ENCODE results near the gene CIZ1. TPM values are rescaled to one million over a fixed set of nuclear protein-coding genes. Genes with fewer than 3 reads are reported as not detected.
A peak's percentile ranks its signal among the peaks of the same experiment; 100 is the strongest.

CIZ1 gene
- polyA plus RNA-seq, 4 donors, result 44.5 to 88.1 (median 47.8) TPM

GRCh38 chr9:128149951-128150593 is 41.3 kb downstream of the CIZ1 start:
- FAIRE-seq (no peak), DNase-seq (no peak)
- H3K36me3 ChIP-seq (ENCODE audit: control insufficient read depth in 3 of 3, insufficient read depth in 2 of 3, low read depth in 1 of 3, low read length in 3 of 3), result no peaks in the 10 kb centered on the region
- H3K4me3 ChIP-seq (ENCODE audit: low read depth in 1 of 3, low read length in 3 of 3), result no peak overlapping the region
- peak overlapping the region in 2 of 3 donors; percentile 82 to 97 for H3K27ac ChIP-seq (ENCODE audit: low read depth in 1 of 3, low read length in 2 of 3)
- peaks cover 0 to 42% (median 4%) of the 10 kb centered on the region in 3 donors for H3K4me1 ChIP-seq (ENCODE audit: control insufficient read depth in 3 of 3, insufficient read depth in 2 of 3, low read depth in 1 of 3, low read length in 2 of 3)
- no peaks in the 10 kb centered on the region for H3K27me3 ChIP-seq (ENCODE audit: control insufficient read depth in 3 of 3, insufficient read depth in 3 of 3, low read length in 3 of 3)
- 68 to 71% (median 69%) methylated on average over 11 of the region's 11 CpGs for WGBS, 3 donors
- H3K9me3 ChIP-seq (ENCODE audit: control insufficient read depth in 2 of 2, insufficient read depth in 1 of 2, low read depth in 1 of 2, low read length in 1 of 2), result no peaks in the 10 kb centered on the region

GRCh38 chr9:128149001-128149701 is 42.2 kb downstream of the CIZ1 start, which contains the start of gene LCN2:
Gene LCN2, plus strand, starts transcription at chr9:128149453. Its CDS starts 73 bp downstream, at chr9:128149526.
- no peak for FAIRE-seq
- H3K9me3 ChIP-seq (ENCODE audit: control insufficient read depth in 2 of 2, insufficient read depth in 1 of 2, low read depth in 1 of 2, low read length in 1 of 2), result no peaks in the 10 kb centered on the region
- 19 to 55% (median 30%) methylated on average over 9 of the region's 9 CpGs for WGBS, 3 donors
- H3K4me1 ChIP-seq (ENCODE audit: control insufficient read depth in 3 of 3, insufficient read depth in 2 of 3, low read depth in 1 of 3, low read length in 2 of 3), result peaks cover 0 to 43% (median 4%) of the 10 kb centered on the region in 3 donors
- peak within 1 kb of the TSS; percentile 18 to 97 (median 82) for H3K27ac ChIP-seq (ENCODE audit: low read depth in 1 of 3, low read length in 2 of 3)
- no peak within 1 kb of the TSS for H3K4me3 ChIP-seq (ENCODE audit: low read depth in 1 of 3, low read length in 3 of 3)
- no peaks in the 10 kb centered on the region for H3K27me3 ChIP-seq (ENCODE audit: control insufficient read depth in 3 of 3, insufficient read depth in 3 of 3, low read length in 3 of 3)
- no peaks in the 10 kb centered on the region for H3K36me3 ChIP-seq (ENCODE audit: control insufficient read depth in 3 of 3, insufficient read depth in 2 of 3, low read depth in 1 of 3, low read length in 3 of 3)
- peak; percentile 77 to 80 for DNase-seq

DNA sequence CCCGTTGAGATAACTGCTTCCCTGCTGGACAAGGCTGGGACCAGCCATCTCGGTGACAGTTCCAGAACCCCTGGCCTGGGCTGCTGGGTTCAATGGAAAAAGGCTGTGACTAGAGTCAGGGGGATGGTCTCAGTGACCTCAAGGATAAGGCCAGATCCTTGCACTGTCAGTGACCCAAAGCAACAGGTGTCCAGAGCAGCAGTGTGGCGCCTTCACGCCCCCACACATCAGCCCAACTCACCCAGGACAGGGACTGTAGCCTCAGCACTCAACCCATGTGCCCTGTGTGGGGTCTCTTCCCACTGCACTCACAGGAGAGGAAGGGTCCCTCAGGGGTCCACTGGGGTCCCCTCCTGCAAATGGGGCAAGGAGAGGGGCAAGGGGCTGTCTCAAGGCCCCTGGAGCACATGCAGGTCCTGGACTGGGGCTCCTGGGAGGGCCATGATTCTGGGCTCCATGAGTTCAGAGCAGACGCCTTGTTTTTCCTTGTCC is 42.8 kb downstream of the CIZ1 start:
- no peaks in the 10 kb centered on the region for H3K36me3 ChIP-seq (ENCODE audit: control insufficient read depth in 3 of 3, insufficient read depth in 2 of 3, low read depth in 1 of 3, low read length in 3 of 3)
- H3K27me3 ChIP-seq (ENCODE audit: control insufficient read depth in 3 of 3, insufficient read depth in 3 of 3, low read length in 3 of 3), result no peaks in the 10 kb centered on the region
- WGBS, 3 donors, result 75 to 78% (median 75%) methylated on average over 5 of the region's 5 CpGs
- no peak overlapping the region for H3K4me3 ChIP-seq (ENCODE audit: low read depth in 1 of 3, low read length in 3 of 3)
- H3K27ac ChIP-seq (ENCODE audit: low read depth in 1 of 3, low read length in 2 of 3), result peak overlapping the region; percentile 18 to 97 (median 82)
- H3K4me1 ChIP-seq (ENCODE audit: control insufficient read depth in 3 of 3, insufficient read depth in 2 of 3, low read depth in 1 of 3, low read length in 2 of 3), result peaks cover 0 to 44% (median 4%) of the 10 kb centered on the region in 3 donors
- H3K9me3 ChIP-seq (ENCODE audit: control insufficient read depth in 2 of 2, insufficient read depth in 1 of 2, low read depth in 1 of 2, low read length in 1 of 2), result no peaks in the 10 kb centered on the region
- no peak for DNase-seq
- FAIRE-seq, result no peak

DNA sequence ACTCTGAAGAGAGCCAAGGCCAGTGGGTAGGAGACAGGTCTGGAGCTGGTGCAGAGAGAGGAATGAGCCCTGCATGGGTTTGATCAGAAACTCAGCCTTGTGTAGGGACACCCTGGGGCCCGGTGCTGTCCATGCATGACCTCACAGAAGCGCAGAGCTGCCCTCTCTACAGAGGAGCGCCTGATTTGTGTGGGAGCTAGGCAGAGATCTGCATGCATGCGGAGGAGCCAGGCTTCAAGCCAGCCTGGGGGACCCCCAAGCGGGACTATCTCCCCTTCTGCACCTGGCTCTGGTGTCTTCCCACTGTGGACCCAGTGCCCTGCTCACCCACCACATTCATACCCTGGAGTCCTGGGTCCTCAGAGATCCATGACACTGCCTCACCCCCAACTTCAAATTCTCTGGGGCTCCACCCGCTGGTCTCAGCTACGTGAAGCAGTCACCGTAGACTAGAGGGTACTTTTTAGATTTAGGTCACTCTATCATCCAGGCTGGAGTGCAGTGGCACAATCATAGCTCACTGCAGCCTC is 44.7 kb downstream of the CIZ1 start:
- H3K27ac ChIP-seq (ENCODE audit: low read depth in 1 of 3, low read length in 2 of 3), result no peak overlapping the region
- H3K4me1 ChIP-seq (ENCODE audit: control insufficient read depth in 3 of 3, insufficient read depth in 2 of 3, low read depth in 1 of 3, low read length in 2 of 3), result peaks cover 0 to 44% (median 4%) of the 10 kb centered on the region in 3 donors
- DNase-seq (no peak), FAIRE-seq (no peak)
- WGBS, 3 donors, result 89 to 95% (median 92%) methylated on average over 8 of the region's 8 CpGs
- no peak overlapping the region for H3K4me3 ChIP-seq (ENCODE audit: low read depth in 1 of 3, low read length in 3 of 3)
- H3K36me3 ChIP-seq (ENCODE audit: control insufficient read depth in 3 of 3, insufficient read depth in 2 of 3, low read depth in 1 of 3, low read length in 3 of 3), result no peaks in the 10 kb centered on the region
- H3K9me3 ChIP-seq (ENCODE audit: control insufficient read depth in 2 of 2, insufficient read depth in 1 of 2, low read depth in 1 of 2, low read length in 1 of 2), result no peaks in the 10 kb centered on the region
- no peaks in the 10 kb centered on the region for H3K27me3 ChIP-seq (ENCODE audit: control insufficient read depth in 3 of 3, insufficient read depth in 3 of 3, low read length in 3 of 3)

- Histone ChIP-seq H3K9me3 (ENCODE audit: control insufficient read depth in 2 of 2, insufficient read depth in 1 of 2, low read depth in 1 of 2, low read length in 1 of 2) (no peaks in the 10 kb centered on the region), H3K36me3 (ENCODE audit: control insufficient read depth in 3 of 3, insufficient read depth in 2 of 3, low read depth in 1 of 3, low read length in 3 of 3) (no peaks in the 10 kb centered on the region), H3K4me3 (ENCODE audit: low read depth in 1 of 3, low read length in 3 of 3) (no peak overlapping the region), H3K27me3 (ENCODE audit: control insufficient read depth in 3 of 3, insufficient read depth in 3 of 3, low read length in 3 of 3) (no peaks in the 10 kb centered on the region), H3K4me1 (ENCODE audit: control insufficient read depth in 3 of 3, insufficient read depth in 2 of 3, low read depth in 1 of 3, low read length in 2 of 3) (peaks cover 0 to 43% (median 4%) of the 10 kb centered on the region in 3 donors), H3K27ac (ENCODE audit: low read depth in 1 of 3, low read length in 2 of 3) (no peak overlapping the region)
- FAIRE-seq, result no peak
- no peak for DNase-seq
- 84 to 89% (median 86%) methylated on average over 12 to 13 of the region's 13 CpGs for WGBS, 3 donors
These were observed 45.4 kb downstream of the CIZ1 start for GRCh38 chr9:128145951-128146351.

DNA sequence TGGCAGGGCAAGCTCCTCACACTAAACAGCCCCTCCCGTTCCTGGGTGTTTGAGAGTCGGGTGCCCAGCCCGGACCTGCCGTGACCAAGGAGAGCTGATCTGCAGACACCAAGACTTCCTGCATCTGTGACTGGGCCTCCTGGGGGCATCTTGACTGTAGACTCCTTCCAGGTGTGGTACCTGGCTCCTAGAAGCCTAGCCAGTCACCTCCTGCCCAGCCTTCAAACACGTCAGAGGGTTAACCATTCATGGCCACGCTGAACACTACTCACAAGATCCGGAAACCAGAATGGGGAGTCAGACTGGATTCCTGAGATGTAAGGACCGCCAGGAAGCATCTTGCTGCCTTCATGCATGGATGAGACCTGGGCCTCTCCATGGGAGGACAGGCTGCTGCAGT is 45.8 kb downstream of the CIZ1 start:
- Histone ChIP-seq H3K27me3 (ENCODE audit: control insufficient read depth in 3 of 3, insufficient read depth in 3 of 3, low read length in 3 of 3) (no peaks in the 10 kb centered on the region), H3K4me1 (ENCODE audit: control insufficient read depth in 3 of 3, insufficient read depth in 2 of 3, low read depth in 1 of 3, low read length in 2 of 3) (peaks cover 0 to 42% (median 4%) of the 10 kb centered on the region in 3 donors), H3K27ac (ENCODE audit: low read depth in 1 of 3, low read length in 2 of 3) (no peak overlapping the region), H3K36me3 (ENCODE audit: control insufficient read depth in 3 of 3, insufficient read depth in 2 of 3, low read depth in 1 of 3, low read length in 3 of 3) (no peaks in the 10 kb centered on the region), H3K4me3 (ENCODE audit: low read depth in 1 of 3, low read length in 3 of 3) (no peak overlapping the region), H3K9me3 (ENCODE audit: control insufficient read depth in 2 of 2, insufficient read depth in 1 of 2, low read depth in 1 of 2, low read length in 1 of 2) (no peaks in the 10 kb centered on the region)
- FAIRE-seq (no peak), DNase-seq (no peak)
- 64 to 83% (median 72%) methylated on average over 8 of the region's 8 CpGs for WGBS, 3 donors

GRCh38 chr9:128144239-128145181 is 46.9 kb downstream of the CIZ1 start:
- H3K4me3 ChIP-seq (ENCODE audit: low read depth in 1 of 3, low read length in 3 of 3), result no peak overlapping the region
- H3K9me3 ChIP-seq (ENCODE audit: control insufficient read depth in 2 of 2, insufficient read depth in 1 of 2, low read depth in 1 of 2, low read length in 1 of 2), result no peaks in the 10 kb centered on the region
- H3K27ac ChIP-seq (ENCODE audit: low read depth in 1 of 3, low read length in 2 of 3), result no peak overlapping the region
- H3K36me3 ChIP-seq (ENCODE audit: control insufficient read depth in 3 of 3, insufficient read depth in 2 of 3, low read depth in 1 of 3, low read length in 3 of 3), result no peaks in the 10 kb centered on the region
- DNase-seq (no peak), FAIRE-seq (no peak)
- no peaks in the 10 kb centered on the region for H3K27me3 ChIP-seq (ENCODE audit: control insufficient read depth in 3 of 3, insufficient read depth in 3 of 3, low read length in 3 of 3)
- H3K4me1 ChIP-seq (ENCODE audit: control insufficient read depth in 3 of 3, insufficient read depth in 2 of 3, low read depth in 1 of 3, low read length in 2 of 3), result peaks cover 0 to 40% (median 3%) of the 10 kb centered on the region in 3 donors
- 87 to 89% (median 89%) methylated on average over 22 of the region's 22 CpGs for WGBS, 3 donors
